NCI-H2227 (cell line): ENCODE measurements around the gene SORCS2.

Experiments
- DNase-seq: peaks from one replicate; lab custom pipeline; 2025; ENCODE audit not compliant: unreplicated experiment; lab: John Stamatoyannopoulos, UW

SORCS2 gene

GRCh38 chr4:7299908-7300710 lies 107.8 kb downstream of the SORCS2 start:
- no peak for DNase-seq

- no peak for DNase-seq
These were observed 108.4 kb downstream of the SORCS2 start for GRCh38 chr4:7300711-7301095.

- DNase-seq: no peak
These were observed 108.9 kb downstream of the SORCS2 start for GRCh38 chr4:7301126-7301785.

DNA sequence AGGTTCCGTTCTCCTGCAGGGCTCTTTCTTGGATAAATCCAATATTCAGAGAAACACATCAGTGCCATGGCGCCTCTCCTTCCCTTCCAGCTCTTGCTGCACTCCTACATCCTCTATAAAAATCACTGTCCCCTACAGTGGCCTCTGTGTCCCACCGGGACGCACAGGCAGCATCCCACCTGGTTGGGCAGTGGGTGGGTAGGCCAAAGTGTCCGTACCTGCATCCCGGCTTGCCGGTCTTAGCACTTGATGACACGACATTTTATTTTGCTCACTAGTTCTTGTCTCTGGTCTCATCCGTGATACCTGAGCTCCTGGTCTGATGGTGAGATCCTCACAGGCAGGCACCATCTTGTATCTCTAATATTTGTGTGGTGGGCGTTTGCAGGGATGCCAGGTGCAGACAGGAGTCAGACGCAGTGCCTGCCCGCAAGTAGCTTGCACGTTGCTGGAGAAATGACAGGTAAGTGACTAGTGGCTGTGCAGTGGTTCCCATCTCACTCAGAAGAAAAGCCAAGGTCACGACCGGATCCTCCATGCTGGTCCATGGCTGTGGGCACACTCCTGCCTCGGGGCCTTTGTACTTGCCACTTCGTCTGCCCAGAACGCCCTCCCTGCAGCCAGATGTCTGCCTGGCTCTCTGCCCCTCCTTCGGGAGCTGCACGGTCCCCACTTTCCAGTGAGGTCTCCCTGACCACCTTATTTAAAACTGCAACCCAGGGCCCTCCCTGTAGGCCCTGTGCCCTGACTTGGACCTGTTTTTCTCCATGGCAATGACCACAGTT lies 109.7 kb downstream of the SORCS2 start:
- DNase-seq: no peak

DNA sequence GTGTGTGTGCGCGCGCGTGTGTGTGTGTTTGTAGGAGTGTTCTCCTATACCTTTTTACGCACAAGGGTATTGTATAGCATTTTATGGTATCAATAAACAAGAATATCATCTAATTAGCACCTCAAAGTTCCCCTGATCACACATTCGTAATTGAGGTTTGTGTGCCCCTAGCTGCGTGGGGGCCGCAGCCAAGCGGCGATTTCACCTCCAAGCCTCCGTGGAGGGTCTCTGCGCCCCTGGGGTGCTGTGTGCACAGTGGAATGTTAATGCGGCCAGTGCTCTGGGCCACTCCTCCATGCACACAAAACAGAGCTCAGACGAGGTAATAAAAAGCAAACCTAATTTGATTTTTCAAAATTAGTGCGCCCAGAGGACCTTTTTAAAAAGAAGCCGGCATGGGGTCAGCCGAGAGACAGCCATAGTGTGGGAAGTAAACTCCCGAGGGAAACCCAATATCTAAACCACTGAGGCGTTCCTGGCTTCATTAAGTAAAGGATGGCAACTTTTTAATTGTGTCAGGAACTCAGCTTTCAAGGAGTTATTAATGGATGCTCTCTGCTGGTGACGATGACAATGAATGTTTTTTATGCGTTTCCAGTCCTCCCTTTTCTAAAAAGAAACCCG lies 110.6 kb downstream of the SORCS2 start:
- no peak for DNase-seq

GRCh38 chr4:7303561-7303960 lies 111.2 kb downstream of the SORCS2 start:
- no peak for DNase-seq

GRCh38 chr4:7304436-7304835 lies 112.1 kb downstream of the SORCS2 start:
- DNase-seq: no peak

- no peak for DNase-seq
These were observed 114.0 kb downstream of the SORCS2 start for GRCh38 chr4:7306021-7306965.

GRCh38 chr4:7306986-7307385 lies 114.6 kb downstream of the SORCS2 start:
- no peak for DNase-seq

DNA sequence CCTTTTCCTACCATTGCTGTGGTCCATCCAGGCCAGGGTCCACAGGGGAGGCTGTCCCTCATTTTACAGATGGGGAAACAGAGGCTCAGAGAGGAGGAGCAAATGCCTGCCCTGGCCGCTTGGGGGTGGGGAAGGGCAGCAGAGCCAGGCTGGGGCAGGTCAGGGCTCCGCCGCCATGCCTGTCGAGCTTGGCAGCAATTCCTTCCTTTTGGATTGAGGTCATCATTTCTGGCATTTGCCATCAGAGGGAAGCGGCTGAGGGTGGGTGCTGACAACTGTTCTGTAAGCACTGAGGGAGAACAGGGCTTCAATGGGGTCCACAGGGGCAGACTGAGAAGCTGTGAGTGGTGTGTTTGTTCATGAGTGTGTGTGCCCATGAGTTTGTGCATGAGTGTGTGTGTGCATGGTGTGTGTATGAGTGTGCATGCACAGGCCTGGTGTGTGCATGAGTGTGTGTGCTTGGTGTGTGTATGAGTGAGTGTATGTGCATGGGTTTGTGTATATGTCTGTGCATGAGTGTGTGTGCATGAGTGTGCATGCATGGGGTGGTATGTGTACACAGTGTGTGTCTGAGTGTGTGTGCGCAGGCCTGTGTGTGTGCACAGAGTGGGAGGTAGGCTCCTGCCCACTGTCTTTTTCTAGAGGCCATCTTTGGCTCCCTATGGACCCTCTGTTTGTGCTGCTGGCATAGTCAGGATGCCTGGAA lies 115.2 kb downstream of the SORCS2 start:
- no peak for DNase-seq

DNA sequence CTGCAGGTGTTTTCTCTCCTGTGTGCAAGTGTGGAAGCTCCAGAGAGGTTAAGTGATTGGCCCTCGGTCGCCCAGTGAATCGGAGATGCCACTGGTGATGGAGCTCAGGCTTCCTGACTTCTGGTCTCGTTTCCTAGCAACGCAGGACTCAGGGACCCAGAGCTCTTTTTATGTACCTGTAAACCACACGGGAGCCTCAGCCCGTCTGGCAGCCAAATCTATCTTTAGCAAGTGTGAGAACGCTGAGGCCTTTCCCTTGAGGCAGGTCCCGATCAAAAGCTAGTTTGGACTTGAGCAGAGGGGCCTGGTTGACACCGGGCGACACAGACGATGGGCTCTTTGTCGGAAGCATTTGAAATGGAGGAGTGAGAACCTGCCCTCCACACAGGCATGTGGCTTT lies 116.8 kb downstream of the SORCS2 start:
- DNase-seq: no peak

DNA sequence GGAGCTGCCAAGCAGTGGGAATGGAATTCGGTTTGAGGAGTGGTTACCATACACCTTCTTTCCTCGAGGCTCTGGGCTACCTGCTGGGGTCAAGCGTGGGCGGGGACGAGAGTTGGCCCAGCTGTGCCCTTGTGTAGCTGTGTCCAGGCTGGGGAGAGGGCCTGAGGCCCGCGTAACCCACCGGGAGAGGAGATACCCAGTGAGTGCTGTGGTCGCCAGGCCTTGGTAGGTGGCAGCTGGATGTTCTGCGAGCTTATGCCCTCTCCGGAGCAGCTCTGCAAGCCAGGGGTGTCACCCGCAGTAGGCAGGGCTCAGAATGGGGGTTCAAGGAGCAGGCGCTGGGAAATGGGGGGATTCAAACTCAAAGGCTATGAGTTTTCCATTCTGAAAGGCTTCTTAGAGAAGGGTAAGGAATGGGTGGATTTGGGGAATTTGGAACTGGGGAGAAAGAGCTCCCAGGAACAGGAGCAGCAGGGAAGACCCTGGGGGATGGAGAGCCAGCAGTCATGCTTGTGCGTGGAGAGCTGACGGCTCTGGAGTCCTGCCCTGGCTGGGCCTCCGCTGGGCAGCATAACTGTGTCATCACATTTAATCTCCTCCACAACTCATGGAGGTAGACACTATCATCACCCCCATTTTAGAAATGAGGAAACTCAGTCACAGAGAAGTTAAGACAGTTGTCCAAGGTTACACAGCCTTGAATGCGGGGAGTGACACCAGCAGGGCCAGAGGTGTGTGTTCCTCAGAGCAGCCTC lies 117.5 kb downstream of the SORCS2 start:
- no peak for DNase-seq

DNA sequence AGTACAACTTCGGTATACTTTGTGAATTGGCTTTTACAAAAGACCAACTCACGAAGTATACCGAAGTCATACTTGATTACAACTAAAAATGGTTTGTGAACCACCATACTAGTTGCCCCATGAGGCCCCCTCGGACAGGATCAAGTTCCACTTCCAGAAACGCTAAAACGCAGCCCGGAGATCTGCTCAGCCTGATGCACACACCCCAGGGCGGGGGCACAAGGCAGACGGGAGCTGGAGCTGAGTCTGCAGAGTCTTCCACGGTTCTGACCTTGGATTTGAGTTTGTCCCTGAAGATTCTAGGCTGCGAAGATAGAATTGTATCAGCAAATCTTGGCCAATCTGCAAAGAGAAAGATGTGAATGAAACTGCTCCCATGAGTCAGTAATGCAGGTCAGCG lies 118.1 kb downstream of the SORCS2 start:
- no peak for DNase-seq

- DNase-seq: no peak
These were observed 118.9 kb downstream of the SORCS2 start for GRCh38 chr4:7311205-7311604.

DNA sequence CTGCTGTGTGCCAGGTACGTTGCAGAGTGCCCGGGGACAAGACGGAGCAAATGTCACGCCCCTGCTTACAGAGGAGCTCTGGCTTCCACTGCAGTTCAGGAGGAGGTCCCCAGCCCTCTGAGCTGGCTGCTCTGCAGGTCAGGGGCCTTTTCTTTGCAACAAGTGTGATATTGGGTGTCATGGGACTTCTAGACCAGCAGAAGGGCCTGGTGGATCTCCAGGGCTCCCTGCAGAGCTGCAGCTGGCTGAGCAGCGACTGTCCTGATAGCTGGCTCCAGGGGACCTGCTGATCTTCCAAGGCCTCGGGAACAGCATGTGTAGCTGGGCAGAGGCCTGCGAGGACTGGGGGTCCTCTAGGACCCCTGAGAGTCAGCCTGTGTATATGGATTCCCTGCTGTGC lies 120.4 kb downstream of the SORCS2 start:
- DNase-seq: no peak

GRCh38 chr4:7313347-7313811 lies 121.0 kb downstream of the SORCS2 start:
- no peak for DNase-seq

GRCh38 chr4:7313991-7314390 lies 121.7 kb downstream of the SORCS2 start:
- DNase-seq: no peak

DNA sequence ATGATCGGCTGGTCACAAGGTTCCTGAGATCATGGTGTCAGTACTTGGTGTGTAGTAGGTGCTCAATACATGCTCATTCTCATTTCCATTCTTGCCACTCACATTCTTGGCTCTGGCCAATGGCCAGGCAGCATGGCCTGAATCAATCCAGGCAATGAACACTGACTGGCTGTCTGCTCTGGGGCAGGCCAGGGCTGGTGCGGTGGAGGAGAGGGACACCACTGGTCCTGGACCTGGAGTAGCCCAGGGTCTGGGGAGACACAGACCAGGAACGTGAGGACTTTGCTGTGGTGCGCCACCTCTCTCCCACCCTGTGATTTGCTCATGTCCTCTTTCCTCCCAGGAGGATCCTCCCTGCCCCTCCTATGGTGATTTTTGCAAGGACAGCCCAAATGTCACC lies 122.9 kb downstream of the SORCS2 start:
- no peak for DNase-seq

DNA sequence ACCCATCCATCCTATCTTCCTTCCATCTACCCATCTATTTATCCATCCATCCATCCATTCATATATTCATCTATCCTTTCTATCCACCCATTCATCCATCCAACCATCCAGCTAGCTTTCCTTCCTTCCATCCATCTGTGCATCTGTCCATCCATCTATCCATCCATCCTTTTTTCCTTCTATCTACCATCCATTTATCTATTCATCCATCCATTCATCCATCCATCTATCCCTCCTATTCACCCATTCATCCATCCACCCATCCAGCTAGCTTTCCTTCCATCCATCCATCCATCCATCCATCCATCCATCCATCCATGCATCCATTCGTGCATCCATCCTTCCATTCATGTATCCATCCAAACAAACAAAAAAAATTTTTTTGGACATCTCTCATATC lies 123.6 kb downstream of the SORCS2 start:
- DNase-seq: no peak
